GM12874 (cell line): ENCODE measurements around the gene PLAGL1.

Source experiments
- TF ChIP-seq, protein P1 (sequence below): IDR thresholded peaks from 2 replicates; pipeline ENCODE4 v1.5.1; 2011; ENCODE audit warnings: low read depth, mild to moderate bottlenecking, control low read depth, low read length, moderate library complexity; ENCODE audit not compliant: insufficient read depth

PLAGL1 gene

DNA sequence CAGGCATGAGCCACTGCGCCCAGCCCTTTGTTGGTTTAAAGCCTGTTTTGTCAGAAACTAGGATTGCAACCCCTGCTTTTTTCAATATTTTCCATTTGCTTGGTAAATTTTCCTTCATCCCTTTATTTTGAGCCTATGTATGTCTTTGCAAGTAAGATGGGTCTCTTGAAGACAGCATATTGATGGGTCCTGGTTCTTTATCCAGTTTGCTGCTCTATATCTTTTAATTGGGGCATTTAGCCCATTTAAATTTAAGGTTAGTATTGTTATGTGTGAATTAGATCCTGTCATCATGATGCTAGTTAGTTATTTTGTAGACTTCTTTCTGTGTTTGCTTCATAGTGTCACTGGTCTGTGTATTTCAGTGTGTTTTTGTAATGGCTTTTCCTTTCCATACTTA, 97.0 kb downstream of the PLAGL1 start:
- TF ChIP-seq, protein P1, sequence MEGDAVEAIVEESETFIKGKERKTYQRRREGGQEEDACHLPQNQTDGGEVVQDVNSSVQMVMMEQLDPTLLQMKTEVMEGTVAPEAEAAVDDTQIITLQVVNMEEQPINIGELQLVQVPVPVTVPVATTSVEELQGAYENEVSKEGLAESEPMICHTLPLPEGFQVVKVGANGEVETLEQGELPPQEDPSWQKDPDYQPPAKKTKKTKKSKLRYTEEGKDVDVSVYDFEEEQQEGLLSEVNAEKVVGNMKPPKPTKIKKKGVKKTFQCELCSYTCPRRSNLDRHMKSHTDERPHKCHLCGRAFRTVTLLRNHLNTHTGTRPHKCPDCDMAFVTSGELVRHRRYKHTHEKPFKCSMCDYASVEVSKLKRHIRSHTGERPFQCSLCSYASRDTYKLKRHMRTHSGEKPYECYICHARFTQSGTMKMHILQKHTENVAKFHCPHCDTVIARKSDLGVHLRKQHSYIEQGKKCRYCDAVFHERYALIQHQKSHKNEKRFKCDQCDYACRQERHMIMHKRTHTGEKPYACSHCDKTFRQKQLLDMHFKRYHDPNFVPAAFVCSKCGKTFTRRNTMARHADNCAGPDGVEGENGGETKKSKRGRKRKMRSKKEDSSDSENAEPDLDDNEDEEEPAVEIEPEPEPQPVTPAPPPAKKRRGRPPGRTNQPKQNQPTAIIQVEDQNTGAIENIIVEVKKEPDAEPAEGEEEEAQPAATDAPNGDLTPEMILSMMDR: no peak

DNA sequence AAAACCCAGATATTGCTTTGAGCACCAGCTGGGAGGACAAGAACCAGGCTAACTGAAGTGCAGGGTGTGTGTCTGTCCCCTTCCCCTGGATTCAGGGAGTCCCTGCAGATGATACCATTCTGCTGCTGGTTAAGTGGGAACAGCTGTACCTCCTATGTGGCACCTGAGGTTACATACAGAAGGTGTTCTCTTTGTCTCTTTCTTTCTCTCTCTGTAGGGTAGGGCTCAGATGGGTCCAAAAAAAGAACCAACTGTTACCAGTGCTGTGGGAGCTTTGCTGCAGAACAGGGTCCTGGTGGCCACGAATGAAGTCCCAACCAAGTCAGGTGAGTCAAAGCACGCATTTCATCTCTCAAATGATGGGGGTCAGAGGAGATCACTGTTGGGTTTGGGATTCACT, 105.2 kb downstream of the PLAGL1 start:
- TF ChIP-seq, protein P1: no peak

DNA sequence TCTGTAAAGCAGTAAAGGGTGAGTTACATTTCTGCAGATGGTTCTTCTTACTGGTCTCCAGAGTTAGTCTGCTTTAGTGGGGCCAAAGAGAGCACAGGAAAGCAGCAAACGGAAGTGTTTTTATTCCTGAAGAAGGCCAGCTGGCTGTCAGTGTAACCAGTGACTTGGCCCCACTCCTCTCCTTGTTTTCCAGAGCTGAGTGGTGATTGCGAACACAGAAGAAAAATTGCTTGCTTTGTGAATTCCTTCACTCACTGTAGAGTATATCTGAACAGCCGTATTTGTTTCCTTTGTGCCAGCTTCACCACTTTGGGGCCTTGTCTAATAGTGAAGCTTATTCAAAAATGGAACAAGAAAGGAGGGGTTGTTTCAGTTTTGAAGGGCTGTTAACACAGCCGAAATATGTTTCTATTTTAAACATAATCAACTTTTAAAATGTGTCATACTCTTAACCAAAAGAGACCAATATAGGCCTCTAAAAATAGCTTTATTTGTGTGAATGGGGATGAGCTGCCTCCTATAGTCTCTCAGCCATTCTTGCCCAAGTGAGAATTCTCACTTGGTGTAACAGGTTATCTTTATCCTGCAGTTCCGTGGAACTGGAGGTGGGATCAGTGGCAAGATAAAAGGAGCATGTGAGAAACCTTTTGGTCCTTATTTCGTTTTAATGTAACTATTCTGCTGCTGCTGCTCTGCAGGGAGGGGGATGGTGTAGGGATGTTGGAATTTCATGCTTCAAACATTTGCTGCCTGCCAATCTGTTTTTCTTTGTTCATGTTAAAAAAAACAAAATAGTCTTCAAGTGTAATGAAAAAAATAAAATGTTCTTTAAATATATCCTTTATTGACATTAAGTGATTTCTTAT, 105.9 kb downstream of the PLAGL1 start:
- TF ChIP-seq, protein P1: no peak

DNA sequence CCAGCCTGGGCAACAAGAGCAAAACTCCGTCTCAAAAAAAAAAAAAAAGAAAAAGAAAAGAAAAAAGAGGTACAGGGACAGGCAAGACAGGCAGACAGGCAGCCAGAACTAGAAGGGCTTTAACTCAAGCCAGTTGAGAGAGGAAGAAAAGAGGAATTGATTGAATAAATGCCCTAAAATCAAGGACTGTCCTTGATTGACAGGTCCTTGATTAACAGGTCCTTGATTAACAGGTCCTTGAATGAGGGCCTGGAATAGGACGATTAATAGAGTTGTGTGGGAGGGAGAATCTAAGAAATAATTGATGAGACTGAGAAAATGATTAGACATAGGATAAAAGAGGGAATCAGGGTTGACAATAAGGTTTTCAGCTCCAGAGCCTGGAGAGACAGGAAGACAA, 107.7 kb downstream of the PLAGL1 start:
- TF ChIP-seq, protein P1: no peak

DNA sequence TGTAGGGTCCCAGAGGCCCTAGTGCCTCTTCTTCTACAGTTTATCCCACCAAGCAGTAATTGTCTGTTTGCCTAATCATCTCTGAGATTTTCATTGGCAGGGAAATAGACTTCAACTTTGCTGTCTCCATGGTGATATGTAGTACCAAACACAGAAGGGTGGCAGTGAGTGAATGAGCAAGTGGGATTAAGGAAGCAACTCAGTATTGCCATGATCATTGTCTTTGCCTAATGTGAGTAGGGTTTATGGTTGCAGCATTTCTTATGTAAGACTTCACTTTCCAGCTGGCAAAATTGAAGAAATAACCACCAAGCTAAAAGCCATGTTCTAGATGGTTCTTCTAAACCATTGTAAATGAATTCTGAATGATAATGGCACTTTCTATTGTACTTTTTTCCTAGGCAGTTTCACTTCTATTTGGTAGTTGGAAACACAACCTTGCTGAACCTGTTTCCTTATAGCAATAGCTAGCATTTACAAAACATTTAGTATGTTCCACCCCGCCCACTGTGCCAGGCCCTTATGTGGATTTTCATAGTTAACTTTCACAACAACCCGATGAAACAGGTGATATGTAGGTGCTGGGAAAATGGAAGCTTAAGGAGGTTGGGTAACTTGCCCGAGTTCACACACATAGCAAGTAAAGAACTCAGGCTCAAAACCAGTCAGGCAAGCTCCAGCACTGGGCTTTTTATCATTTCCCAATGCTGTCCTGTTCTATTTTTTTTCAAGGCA, 111.8 kb downstream of the PLAGL1 start:
- TF ChIP-seq, protein P1: no peak

DNA sequence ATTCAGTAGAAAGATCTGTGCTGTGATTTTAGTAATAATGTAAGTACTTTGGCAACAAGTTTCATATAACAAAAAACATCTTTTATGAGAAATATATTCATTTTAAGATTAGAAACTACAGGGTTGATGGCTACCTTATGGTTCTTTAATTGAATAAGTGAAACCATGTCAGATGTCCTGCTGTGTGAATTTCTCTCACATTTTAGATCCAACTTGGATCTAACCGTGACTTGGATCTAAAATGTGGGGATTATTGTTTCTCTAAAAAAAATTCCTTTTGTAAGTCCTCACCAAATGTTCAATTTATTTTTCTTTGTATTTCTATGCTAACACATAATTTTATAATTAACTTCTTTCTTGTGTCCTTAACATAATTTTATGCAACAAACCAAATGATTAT, 113.4 kb downstream of the PLAGL1 start:
- TF ChIP-seq, protein P1: no peak
